ENCODE results near the gene ARHGAP26.

ARHGAP26 gene

DNA sequence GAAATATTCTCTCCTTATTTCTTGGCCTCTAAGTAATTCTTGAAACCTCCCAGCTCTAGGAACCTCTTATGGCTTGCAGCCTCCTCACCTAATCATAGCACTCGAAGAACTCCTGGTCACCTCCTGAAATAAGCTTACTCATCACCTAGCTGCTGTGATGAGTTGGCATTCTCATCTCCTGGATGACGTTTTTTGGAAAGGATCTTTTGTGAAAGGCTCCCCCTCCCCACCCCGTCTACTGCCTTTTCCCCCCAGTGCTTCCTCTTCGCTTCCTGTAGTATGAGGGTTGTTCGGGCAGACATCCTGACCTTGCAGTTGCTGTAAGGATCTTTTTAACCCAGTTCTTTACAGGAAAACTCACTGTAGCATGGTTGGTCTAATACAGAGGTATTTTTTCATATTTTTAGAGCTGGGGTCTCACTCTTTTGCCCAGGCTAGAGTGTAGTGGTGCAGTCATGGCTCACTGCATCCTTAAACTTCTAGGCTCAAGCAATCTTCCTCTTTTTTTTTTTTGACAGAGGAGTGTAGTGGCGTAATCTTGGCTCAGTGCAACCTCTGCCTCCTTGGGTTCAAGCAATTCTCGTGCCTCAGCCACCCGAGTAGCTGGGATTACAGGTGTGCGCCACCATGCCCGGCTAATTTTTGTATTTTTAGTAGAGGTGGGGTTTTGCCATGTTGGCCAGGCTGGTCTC, 41.8 kb downstream of the ARHGAP26 start:
- DNase-seq (ENCODE audit: low read depth in 2 of 2) = no peak

DNA sequence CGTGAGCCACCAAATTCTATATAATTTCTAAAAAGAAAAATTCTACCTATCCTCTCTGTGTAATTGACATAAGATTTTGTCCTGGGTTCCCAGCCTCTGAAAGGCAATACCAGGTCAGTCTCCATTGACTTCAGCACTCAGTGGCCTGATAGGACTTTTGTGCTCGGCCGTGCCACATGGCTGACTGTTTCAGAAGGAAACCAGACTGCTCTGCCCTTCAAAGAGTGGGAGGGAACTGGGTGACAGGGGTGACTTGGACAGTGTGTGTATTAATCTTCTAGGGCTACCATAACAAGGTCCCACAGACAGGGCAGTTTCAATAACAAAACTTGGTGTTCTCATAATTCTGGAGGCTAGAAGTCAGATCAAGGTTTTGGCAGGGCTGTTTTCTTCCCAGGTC, 43.0 kb downstream of the ARHGAP26 start:
- no peak for DNase-seq (ENCODE audit: low read depth in 2 of 2)

DNA sequence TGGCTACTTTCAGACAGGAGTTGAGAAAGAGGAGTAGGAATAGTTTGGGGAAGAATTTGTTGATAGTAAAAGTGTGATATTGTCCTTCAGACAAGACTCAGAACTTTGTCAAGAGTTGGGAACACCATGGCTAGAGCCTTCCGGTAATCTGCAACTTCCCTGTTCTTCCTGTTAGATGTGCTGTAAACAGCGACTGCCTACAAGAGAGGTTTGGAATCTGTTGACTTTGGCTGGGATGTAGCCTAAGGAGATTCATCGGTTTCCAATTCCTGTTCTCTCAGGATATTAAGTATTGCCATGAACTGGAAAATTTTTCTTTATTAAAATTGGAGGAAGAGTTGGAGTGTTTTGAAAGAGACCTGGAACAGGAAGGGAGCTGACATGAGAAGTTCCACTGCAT, 43.9 kb downstream of the ARHGAP26 start:
- no peak for DNase-seq (ENCODE audit: low read depth in 2 of 2)

DNA sequence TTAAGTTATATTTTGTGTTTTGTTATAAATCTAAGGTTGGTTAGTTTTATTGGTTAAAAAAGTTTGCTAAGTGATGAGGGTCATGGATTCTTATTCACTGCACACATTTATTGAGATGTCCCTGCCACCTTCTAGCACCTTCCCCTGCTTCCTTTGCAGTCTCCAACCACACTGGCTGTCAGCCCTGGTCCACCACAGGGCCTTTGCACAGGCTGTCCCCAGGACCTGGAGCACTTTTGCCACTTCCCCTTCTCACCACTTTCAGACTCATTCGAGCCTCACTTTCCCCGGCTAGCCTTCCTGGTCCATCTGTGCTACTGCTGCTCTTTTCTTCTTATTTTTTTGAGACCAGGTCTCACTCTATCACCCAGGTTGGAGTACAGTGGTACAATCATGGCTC, 45.3 kb downstream of the ARHGAP26 start:
- DNase-seq (ENCODE audit: low read depth in 2 of 2) = no peak

DNA sequence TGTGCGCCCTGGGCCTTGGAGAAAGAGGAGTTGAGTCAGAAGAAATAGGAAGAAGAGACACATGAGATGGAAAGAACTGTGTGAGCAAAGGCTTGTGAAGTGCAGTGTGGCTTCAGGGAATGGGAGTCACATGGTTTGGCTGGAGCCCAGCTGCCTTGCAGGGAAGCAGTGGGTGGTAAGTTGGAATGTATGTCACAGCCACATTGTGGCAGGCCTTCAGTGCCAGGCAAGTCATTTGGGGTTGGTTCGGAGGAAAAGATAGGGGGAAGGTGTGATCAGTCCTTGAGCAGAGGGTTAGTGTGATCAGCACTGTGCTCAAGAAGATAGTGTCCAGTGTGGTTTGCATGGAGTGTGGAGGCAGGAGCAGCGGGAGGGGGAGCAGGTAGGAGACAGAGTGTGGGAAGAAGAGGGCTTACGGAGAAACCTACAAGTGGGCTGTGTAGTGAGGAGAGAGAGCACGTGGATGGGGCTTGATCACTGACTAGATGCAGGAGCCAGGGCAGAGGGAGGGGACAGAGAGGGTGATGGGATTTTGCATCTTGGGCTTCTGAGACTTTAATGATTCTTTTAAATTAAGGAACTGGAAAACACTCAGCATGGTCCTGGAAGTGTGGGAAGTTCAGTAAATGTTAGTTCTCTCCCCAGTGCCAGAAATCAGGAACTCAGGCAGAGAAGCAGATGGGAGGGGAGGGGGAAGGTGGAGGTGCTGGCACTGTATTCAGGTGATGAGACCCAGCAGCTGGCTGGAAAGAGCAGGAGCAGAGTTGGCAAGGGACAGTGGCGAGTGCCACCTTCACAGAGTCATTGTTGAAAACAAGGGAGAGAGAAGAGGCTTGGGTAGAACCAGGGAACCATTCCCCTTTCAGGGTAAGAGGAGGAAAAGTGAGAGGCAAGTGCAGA, 46.6 kb downstream of the ARHGAP26 start:
- no peak for DNase-seq (ENCODE audit: low read depth in 2 of 2)

DNA sequence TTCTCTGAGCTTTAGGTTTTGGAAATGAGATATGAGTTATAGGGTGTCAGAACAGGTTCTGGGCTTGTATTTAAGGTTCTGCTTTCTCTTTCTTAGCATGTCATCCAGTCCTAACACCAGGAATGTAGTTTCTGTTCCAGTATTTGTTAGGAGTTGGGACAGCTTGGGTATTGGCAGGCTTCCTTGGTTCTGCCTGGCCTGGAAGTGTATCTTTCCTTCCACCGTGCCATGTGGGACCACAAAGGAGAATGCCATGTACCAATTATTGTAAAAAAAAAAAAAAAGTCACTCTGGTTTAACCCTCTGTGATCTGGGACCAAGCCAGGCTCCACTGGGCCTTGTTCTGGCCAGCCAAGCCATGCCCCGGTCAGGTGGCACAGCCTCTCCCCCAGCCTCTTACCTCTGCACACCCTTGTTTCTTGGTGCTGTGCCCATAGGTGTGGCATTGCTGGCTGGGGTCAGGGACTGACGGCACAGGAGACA, 47.8 kb downstream of the ARHGAP26 start:
- no peak for DNase-seq (ENCODE audit: low read depth in 2 of 2)

DNA sequence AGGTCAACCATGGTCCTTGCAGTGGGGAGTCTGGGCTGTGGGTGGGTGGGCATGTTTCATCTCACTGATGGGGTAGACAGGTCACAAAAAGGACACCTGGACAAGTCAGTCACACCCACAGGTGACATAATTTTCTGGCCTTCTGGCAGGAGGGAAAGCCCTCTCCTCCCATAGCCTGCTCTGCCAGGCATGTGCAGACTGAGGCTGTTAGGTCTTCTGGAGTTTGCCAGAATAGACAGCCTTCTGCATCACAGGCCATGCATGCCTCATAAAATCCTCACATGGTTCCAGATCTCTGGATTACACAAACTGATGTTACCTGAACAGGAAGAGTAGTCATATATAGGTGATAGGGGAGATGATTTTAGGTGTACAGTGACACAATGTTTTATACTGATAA, 49.1 kb downstream of the ARHGAP26 start:
- no peak for DNase-seq (ENCODE audit: low read depth in 2 of 2)

DNA sequence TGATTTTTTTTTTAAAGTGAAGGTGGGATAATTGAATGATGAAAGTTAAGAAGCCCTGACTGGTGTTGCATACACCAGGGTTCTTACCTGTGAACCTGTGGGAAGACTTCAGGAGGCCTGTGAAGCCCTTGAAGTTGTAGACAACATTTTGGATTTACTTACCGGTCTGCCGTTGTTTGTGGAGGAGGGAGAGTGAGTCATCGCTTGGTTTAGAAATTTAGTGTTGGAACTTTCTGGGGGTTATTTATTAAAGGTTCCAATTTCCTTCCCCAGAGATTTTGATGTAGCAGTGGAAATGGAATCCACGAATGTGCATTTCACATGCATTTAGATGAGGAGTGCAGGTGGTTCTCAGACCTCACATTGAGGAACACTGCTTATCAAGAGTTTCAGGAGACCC, 49.6 kb downstream of the ARHGAP26 start:
- DNase-seq (ENCODE audit: low read depth in 2 of 2) = no peak

DNA sequence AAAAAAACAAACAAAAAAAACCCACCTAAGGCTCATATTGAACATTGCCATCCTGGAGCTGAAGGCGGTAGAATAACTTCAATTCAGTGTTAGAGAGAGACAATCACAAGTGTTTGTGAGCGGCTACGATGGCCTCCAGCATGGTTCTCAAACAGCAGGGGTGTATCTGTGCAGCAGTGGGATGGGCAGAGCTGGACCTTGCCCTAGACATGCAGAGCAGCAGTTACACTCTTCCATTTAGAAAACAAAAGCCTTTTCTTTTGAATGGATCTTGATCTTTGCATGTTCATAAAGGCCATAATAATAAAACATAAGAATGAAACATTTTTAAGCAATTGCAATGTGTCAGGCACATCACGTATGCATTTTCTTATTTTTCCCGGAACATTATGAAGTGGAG, 50.3 kb downstream of the ARHGAP26 start:
- no peak for DNase-seq (ENCODE audit: low read depth in 2 of 2)

DNA sequence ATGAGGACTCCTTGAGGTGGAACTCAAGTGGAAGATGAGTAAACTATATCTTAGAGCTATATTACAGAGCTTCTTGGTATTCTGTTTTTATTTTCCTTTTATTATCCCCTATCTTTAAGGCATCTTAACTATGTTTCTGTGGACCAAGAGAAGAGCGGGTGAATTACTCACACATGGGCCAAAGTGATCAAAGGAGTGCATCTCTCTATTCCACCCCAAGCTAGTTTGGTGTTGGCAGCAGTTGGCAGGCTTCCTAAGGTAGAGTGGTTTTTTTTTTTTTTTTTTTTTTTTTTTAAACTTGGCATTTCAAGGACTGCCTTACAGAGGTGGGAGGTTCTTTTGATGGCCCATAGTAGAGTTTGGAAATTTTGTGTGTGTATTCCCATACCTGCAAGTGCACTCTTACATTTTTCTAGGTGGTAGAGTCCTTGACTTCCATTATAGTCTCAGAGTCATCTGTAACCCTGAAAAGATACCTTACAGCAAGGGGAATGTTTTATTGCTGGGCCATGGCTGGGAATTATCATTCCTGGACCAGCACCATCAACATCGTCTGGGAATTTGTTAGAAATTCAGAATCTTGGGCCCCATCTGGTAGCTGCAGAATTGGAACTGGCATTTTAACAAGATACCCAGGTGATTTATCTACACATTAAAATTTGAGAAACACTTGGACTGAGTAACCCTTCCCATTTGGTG, 51.0 kb downstream of the ARHGAP26 start:
- DNase-seq (ENCODE audit: low read depth in 2 of 2) = no peak

DNA sequence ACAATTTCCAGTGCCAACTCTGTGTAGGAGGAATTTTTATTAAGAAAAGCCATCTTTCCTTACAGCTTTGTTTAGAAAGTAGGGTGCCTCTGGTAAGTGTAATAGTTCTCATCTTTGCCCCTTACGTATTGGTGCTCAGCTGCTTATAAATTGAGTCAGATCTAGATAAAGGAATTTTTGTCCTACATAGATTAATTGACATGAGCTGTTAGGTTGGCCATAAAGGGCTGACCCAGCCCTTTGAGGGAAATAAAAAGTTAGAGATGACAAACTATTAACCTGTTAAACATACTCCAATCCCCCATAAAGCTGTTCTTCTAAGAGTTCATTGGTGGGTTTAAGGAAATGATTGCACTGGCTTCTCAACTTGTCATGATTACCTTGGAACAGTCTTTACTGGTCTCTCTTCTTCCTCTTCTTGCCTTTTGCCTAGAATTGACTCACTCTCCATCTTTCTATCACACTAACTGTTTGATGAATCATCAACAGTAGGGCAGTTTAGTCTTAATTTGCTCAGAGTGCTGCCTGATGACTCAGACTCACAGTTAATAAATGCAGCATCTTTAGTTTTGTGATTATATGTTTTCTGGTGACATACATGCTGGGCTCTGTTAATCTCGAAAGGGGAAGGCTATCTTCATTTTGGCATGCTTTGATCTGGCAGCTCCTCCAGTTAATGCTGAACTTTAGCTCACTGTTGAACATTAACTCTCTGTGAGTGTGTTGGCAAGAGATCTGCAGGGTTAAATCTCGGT, 51.7 kb downstream of the ARHGAP26 start:
- peak; percentile 61 to 64 for DNase-seq (ENCODE audit: low read depth in 2 of 2)

DNA sequence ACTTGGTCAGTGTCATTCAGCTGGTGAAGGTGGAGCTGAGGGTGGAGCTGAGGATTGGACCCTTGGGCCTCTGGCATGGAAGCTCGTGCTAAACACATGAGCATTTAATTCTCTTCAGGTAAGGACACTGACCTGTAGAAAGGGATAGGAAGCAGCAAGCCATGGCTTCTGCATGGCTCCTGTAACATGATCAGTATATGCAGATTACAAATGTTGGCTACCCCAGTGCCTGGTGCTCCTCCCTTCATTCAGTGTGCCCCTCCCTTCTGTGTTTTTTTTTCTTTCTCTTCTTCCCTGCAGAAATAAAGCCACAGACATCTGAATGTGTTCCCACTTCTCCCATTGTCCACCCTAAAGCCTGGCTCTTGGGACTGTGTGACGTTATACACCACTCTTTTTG, 52.9 kb downstream of the ARHGAP26 start:
- no peak for DNase-seq (ENCODE audit: low read depth in 2 of 2)

DNA sequence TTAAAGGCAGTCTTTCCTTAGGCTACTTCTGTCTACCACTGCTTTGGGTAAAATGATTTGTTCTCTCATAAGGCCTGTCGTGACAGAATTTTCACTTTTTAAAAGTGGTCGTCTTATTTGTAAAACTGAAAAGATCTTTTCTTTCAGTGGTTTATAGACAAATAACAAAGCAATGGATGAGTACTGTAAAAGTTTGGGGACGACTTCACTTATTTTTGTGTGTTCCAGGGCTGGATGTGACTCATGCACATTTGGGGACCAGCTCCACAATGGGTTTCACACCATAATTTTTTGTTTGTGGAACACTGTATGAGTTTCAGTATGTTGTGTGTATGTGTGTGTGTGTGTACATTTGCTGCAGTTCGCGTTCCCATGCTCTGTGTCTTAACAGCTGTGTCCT, 53.6 kb downstream of the ARHGAP26 start:
- DNase-seq (ENCODE audit: low read depth in 2 of 2) = no peak

DNA sequence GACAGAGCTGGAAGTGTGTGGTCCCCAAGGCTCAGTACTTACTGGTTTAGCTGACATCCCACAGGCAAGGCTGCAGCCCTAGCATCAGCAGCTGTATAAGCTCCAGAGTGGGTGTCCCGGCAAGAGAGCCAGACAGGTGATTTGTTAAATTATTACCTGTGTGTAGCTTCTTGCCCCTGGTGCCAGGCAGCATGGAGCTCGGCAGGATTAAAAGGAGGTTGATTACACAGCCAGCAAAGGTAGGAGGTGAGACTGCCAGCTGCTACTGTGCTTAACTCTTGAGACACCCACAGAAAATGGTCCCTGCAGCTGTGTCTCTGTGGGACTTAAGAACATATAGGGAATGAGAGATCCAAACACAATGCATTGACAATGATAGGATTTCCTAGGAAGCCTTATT, 54.2 kb downstream of the ARHGAP26 start:
- no peak for DNase-seq (ENCODE audit: low read depth in 2 of 2)

DNA sequence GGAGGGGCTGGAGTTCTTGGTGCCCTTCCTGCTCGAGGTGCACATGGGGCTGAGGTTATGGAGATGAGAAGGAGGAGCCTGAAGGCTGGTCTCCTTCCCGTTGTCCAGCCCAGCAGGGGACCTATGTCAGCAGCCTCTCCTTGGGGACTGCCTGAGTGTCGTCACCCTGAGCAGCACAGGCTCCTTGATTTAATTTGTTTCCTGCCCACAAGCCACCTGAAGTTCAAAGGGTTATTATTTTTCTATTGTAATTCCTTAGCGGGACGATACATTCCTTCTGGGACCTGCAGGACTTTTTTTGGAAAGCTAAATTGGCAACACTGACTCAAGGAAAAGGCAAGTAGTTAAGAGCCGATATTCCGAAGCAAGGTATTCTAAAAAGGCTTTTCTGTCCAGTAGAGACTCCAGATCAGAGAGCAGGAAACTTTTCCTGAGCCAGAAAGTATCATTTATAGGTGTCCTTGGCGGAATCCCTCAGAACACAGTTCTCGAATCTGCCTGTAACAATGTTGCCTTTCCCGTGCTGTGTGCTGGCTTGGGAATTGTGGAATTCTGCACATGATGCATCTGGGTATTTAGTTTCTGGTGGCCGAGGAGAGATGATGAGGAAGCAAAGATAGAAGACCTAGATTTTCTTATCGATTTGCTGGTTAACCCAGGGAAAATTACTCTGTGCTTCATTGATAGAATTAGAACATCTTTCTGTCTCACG, 55.4 kb downstream of the ARHGAP26 start:
- no peak for DNase-seq (ENCODE audit: low read depth in 2 of 2)

DNA sequence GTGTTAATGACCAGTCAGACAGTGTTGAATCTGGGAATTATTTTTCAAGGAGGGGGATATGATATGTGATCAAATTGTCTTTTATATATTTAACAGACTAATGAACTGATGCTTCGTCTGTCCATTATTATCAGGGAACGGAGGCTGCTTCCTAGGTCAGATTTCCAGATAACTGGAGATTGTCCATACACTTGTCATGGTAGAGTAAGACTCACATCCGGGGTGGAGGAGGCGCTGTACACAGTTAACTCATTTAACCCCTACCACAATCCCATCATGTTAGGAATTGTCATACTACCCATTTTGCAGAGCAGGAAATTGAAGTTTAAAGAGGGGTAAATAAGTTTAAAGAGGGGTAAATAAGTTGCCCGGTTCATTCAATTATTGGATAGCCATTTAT, 55.9 kb downstream of the ARHGAP26 start:
- DNase-seq (ENCODE audit: low read depth in 2 of 2) = no peak

DNA sequence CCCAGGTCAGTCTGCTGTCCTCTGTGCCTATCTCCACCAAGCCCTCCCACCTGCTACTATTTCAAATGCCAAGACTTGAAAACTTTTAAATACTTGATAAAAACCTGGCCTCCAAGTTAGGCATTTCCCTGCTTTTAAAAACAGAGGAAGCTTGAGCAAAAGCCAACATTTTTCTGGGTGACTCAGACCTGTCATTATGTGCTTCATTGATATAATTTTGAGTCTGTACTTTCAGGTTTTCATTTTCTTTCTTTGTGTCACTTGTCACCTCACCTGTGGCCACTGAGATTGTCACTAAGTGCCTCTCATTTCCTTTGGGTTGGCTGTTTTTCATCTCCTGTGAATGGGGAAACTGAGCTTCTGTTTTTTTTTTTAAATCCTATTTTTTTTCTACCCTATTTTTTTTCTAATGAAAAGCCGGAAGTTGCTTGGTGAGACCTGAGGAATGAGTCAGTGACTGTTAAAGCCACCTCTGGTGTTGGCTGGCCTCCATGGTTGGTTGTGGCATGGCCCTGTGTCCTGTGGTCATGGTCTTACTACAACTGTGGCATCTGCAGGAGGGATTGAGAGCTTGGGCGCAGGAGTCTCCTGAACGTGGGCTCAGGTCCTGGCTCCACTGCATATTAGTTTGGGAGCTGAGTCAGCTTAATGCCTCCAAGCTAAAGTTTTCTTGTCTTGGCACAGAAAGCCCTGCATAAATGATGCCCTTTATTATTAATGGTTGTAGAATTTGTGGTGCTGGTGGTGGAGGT, 56.7 kb downstream of the ARHGAP26 start:
- DNase-seq (ENCODE audit: low read depth in 2 of 2) = no peak

DNA sequence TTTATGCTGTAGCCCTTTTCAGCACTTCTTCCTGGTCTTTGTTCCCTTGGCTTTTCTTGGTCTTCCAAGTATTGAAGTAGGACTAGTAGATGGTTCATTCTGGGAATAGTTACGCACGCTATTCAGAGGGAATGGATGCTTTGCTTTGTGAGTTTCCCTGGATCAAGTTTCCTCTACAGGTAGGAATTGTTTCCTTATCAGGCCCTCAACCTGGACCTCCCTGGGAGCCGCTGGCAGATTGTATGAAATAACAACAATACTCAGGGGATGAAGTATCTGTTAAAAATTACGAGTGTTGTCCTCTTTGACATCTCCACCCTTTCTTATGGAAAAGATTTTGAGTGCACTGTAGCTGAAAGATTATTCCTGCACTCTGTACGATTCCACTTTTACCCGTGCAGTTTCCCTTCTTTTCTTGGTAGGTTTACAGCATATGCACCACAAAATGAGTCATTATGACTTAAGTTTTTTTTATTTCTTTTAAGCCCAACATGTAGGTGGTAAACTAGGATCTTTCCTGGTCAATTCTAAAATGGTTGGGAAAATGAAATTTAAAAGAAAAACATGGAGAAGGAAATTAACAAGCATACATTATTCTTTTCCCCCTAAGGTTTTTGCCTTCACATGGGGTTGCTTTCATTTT, 57.9 kb downstream of the ARHGAP26 start:
- DNase-seq (ENCODE audit: low read depth in 2 of 2) = no peak

DNA sequence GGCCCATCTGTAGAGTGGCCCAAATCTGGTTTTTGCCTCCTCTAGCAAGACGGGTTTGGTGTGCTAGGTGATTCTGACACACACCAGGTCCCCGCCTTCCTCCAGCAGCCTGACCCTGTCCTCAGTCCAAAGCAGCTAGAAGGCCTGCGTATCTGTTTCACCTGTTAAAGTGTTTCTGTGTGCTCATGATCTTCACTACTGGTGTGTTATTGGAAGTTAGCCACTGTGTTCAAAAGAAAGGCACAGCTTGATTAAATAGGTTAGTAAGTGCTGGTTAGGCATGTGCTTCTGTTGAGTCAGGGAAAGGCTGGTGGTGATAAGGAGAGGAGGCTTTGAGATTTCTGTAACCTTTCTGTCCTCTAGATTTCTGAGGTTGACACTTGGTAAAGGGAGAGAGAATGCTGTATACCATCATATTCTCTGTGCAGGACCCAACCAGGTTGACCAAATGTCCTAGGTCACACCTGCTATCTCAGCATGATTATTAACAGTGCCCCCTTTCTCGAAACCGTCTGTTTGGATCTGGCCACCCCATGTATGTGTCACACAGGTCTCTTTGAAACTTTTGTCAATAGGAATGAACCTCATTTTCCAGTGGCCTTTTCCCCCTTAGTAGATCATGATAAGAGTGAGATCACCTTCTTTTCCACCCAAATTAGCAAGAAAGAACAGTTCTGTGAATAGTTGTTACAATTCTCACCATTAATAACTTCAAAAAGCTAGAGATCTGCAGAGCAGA, 58.8 kb downstream of the ARHGAP26 start:
- no peak for DNase-seq (ENCODE audit: low read depth in 2 of 2)

Measured in fibroblast of skin of left biceps (primary cell).